ENCODE results near the gene COL3A1. TPM values are rescaled to one million over a fixed set of nuclear protein-coding genes. Genes with fewer than 3 reads are reported as not detected.

The COL3A1 gene
- total RNA-seq, 1 donor from 2014 or later = 180 TPM

GRCh38 chr2:188971432-188971861, 2.7 kb upstream of the COL3A1 start:
- intact Hi-C loops (cut with DNase I) = no loop called here
- DNase-seq (ENCODE audit: low spot score) = no peak

GRCh38 chr2:188973641-188974040, 532 bp upstream of the COL3A1 start:
- DNase-seq (ENCODE audit: low spot score) = no peak
- intact Hi-C loops (cut with DNase I) = no loop called here

- intact Hi-C loops (cut with DNase I) = loop anchor here (5.0 kb wide), 1 partner anchor 38 kb away; no protein-coding TSS in a partner anchor
- no peak for DNase-seq (ENCODE audit: low spot score)
These were observed 1.4 kb downstream of the COL3A1 start for GRCh38 chr2:188975497-188976102.

- DNase-seq (ENCODE audit: low spot score) = no peak
- intact Hi-C loops (cut with DNase I) = loop anchor here (5.0 kb wide), 1 partner anchor 39 kb away; no protein-coding TSS in a partner anchor
These were observed 2.5 kb downstream of the COL3A1 start for GRCh38 chr2:188976545-188977268.

GRCh38 chr2:188977317-188977716, 3.1 kb downstream of the COL3A1 start:
- intact Hi-C loops (cut with DNase I) = loop anchor here (5.0 kb wide), 1 partner anchor 40 kb away; no protein-coding TSS in a partner anchor
- no peak for DNase-seq (ENCODE audit: low spot score)

- no peak for DNase-seq (ENCODE audit: low spot score)
- intact Hi-C loops (cut with DNase I) = loop anchor here (1.0 to 5.0 kb wide), 3 partner anchors 41 to 454 kb away; no protein-coding TSS in a partner anchor
These were observed 4.3 kb downstream of the COL3A1 start for GRCh38 chr2:188978291-188979081.

- no peak for DNase-seq (ENCODE audit: low spot score)
- intact Hi-C loops (cut with DNase I) = loop anchor here (2.0 to 5.0 kb wide), 2 partner anchors 42 to 193 kb away; no protein-coding TSS in a partner anchor
These were observed 5.3 kb downstream of the COL3A1 start for GRCh38 chr2:188979187-188980114.

- no peak for DNase-seq (ENCODE audit: low spot score)
- intact Hi-C loops (cut with DNase I) = no loop called here
These were observed 9.4 kb downstream of the COL3A1 start for GRCh38 chr2:188983427-188984064.

- DNase-seq (ENCODE audit: low spot score) = no peak
- intact Hi-C loops (cut with DNase I) = no loop called here
These were observed 9.9 kb downstream of the COL3A1 start for GRCh38 chr2:188984065-188984491.

GRCh38 chr2:188984680-188985079, 10.5 kb downstream of the COL3A1 start:
- DNase-seq (ENCODE audit: low spot score) = no peak
- intact Hi-C loops (cut with DNase I) = no loop called here

- no peak for DNase-seq (ENCODE audit: low spot score)
- intact Hi-C loops (cut with DNase I) = no loop called here
These were observed 12.7 kb downstream of the COL3A1 start for GRCh38 chr2:188986839-188987238.

- no peak for DNase-seq (ENCODE audit: low spot score)
- intact Hi-C loops (cut with DNase I) = no loop called here
These were observed 19.1 kb downstream of the COL3A1 start for GRCh38 chr2:188993247-188993646.

- no peak for DNase-seq (ENCODE audit: low spot score)
- intact Hi-C loops (cut with DNase I) = no loop called here
These were observed 23.1 kb downstream of the COL3A1 start for GRCh38 chr2:188997263-188997662.

- intact Hi-C loops (cut with DNase I) = no loop called here
- no peak for DNase-seq (ENCODE audit: low spot score)
These were observed 26.0 kb downstream of the COL3A1 start for GRCh38 chr2:189000221-189000620.

- intact Hi-C loops (cut with DNase I) = no loop called here
- DNase-seq (ENCODE audit: low spot score) = no peak
These were observed 27.9 kb downstream of the COL3A1 start for GRCh38 chr2:189002079-189002478.

GRCh38 chr2:189008555-189009262, 34.5 kb downstream of the COL3A1 start:
- DNase-seq (ENCODE audit: low spot score) = no peak
- intact Hi-C loops (cut with DNase I) = no loop called here

GRCh38 chr2:189010536-189010935, 36.4 kb downstream of the COL3A1 start:
- intact Hi-C loops (cut with DNase I) = no loop called here
- no peak for DNase-seq (ENCODE audit: low spot score)

GRCh38 chr2:189012351-189012750, 38.2 kb downstream of the COL3A1 start:
- DNase-seq (ENCODE audit: low spot score) = no peak
- intact Hi-C loops (cut with DNase I) = no loop called here

Measured in cardiac septum (tissue), 1 donor.